AG20443 (cell line): ENCODE measurements around the gene FAAP100.

ENCODE experiments used
- DNase-seq: peaks from one replicate; pipeline ENCODE4 v3.0.0; 2012; ENCODE audit warnings: low spot score, mixed read lengths

The FAAP100 gene

GRCh38 chr17:81577278-81578000 lies 25.3 kb upstream of the FAAP100 start:
- no peak for DNase-seq

DNA sequence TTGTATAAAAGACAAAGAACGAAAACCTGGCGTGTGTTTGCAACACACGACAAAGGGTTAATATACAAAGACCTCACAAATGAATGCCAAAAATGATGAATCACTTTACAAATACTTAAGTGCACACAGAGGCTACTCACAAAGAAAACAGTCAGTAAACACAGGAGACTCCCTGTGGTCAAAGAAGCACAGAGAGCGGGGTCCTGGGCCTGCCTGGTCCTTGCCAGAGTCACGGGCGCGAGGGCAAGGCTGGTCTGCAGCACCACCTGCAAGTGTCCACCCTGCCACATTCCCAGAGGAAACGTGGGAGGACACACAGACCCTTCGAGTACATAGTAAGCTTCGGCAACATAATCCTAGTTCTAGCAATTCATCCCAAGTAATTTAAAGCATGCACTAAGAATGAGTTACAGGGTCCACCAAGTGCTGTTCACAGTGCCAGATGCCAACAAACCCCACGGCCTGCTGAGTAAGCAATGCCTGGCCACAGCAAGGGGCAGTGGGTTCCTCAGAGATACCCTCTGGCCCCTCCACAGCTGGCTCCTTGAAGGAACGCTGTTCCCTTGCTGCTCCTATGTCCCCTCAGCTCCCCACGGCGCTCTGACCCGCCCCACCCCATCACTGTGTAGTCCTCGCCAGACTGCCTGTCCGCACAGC lies 24.6 kb upstream of the FAAP100 start:
- DNase-seq = peak; percentile 85

DNA sequence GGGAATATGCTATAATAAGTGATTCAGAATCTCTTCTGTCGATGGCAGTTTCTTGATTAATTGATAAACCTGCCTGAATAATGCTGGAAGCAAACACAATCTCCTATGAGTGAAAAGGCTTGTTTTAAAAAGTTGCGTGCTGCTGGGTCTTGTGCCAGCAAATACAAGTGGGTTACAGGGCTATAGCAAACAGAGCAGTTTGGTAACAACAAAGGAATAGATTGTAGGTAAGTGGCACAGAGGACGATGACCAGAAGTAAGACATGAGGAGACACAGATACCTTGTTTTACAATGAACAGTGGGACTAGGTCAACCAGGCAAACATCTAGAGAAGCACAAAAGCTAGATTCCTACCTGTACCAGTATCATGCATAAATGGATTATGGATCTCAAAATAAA lies 23.7 kb upstream of the FAAP100 start:
- DNase-seq = no peak

DNA sequence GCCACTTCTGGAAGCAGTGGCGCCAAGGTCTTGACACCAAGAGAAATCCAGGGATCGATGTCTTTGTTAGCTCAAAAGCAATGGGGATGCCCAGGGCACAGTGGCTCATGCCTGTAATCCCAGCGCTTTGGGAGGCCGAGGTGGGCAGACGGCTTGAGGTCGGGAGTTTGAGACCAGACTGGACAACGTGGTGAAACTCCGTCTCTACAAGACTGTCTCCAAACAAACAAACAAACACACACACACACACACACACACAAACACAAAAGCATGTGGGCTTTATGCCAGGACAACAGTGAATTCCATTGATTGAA lies 22.4 kb upstream of the FAAP100 start:
- DNase-seq = no peak

GRCh38 chr17:81573794-81574642 lies 21.9 kb upstream of the FAAP100 start:
- no peak for DNase-seq

DNA sequence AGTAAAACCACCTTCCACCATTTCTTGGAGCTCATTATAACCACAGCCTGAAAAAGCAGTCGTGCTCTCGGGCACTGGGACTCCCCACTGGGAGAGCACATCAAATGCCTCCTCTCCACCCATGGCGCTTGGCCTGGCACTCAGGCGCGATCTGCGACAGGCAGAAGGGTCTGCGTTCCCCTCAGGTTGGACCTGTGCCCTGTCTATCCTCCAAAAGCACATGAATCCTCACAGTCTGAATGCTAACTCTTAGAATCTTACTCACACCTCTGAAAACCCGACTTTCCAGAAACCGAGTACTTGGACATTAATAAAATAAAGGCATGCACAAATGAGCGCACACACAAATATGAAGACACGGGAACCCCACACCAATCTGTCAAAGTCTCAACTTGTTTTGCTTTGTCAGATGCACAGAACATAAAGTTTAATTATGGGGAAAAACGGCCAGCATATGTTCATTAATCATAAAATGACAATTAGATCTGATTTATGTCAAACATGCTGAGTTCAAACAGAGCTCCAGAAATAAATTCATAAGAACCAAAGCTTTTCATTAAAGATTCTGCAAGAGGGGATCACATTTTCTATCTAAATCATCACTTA lies 20.5 kb upstream of the FAAP100 start:
- no peak for DNase-seq

DNA sequence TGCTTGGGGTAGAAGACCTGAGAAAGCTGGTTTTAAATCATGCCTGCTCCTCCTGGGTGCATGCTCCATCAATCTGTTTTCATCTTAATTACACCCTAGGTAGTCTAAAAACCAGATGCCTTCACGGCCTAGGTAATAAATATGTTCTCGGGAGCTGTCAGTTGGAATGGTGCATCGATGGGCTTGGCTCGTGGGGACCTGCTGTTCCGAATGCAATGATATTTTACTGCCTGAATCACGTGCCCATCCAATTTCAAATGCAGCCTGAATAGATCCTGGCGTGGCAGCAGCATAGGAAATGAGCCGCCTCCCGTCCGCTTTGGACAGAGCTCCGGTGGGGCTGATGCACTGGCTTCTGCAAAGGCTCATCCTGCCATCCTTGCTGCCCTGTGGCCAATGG lies 18.8 kb upstream of the FAAP100 start:
- no peak for DNase-seq

GRCh38 chr17:81569986-81570514 lies 17.9 kb upstream of the FAAP100 start:
- no peak for DNase-seq

GRCh38 chr17:81568416-81568815 lies 16.3 kb upstream of the FAAP100 start:
- no peak for DNase-seq

- no peak for DNase-seq
These were observed 15.0 kb upstream of the FAAP100 start for GRCh38 chr17:81567191-81567590.

- peak; percentile 88 for DNase-seq
These were observed 14.4 kb upstream of the FAAP100 start for GRCh38 chr17:81566461-81567126.

DNA sequence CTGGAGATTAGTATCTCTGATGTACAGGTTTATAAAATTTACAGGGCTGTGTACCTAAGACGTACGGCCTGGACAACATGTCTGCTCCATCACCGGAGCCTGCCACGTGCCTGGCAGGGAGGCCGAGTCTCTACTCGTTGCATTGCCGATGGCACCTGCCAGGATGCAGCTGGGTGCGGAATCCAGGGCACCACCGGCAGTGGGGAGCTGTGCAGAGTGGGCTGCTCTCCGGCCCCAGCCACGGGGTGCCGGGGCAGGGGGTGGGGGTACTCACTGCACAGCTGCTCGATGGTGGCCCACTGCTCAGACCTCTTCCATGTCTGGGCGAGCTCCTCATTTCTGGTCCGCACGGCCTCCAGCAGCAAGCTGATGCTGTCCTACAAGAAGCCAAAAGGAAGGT lies 13.1 kb upstream of the FAAP100 start:
- DNase-seq = no peak

- DNase-seq = no peak
These were observed 12.6 kb upstream of the FAAP100 start for GRCh38 chr17:81564778-81565177.

DNA sequence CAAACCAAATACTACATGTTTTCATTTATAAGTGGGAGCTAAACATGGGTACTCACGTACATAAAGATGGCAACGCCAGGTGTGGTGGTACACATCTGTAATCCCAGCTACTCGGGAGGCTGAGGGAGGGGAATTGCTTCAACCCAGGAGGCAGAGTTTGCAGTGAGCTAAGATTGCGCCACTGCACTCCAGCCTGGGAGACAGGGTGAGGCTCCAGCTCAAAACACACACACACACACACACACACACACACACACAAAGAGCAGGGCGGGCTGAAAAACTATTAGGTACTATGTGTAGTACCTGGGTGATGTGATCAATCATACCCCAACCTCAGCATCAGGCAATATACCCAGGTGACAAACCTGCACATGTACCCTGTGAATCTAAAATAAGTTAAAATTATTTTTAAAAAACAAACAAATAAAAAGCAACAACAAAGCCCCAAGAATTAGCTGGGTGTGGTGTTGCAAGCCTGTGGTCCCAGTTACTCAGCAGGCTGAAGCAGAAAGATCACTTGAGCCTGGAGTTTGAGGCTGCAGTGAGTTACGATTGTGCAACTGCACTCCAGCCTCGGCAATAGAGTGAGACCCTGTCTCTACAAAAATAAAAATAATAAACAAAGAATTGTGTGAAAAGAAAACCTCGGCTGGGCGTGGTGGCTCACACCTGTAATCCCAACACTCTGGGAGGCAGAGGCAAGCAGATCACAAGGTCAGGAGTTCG lies 11.9 kb upstream of the FAAP100 start:
- DNase-seq = no peak

DNA sequence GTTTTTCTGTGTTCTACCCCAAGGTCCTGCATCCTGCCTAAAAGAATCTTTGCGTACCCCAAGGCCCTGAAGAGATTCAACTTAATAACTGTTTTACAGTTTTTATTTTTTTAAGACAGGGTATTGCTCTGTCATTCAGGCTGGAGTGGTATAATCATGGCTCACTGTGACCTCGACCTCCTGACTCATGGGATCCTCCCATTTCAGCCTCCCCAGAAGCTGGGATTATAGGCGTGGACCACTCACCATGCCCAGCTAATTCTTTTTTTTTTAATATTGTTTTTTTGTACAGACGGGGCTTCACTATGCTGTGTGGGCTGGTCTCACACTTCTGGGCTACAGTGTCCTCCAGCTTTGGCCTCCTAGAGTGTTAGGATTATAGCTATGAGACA lies 9.3 kb upstream of the FAAP100 start:
- DNase-seq = no peak

GRCh38 chr17:81558941-81559806 lies 7.0 kb upstream of the FAAP100 start:
- no peak for DNase-seq

- no peak for DNase-seq
These were observed 5.9 kb upstream of the FAAP100 start for GRCh38 chr17:81558115-81558468.

GRCh38 chr17:81557276-81558114 lies 5.3 kb upstream of the FAAP100 start:
- no peak for DNase-seq

DNA sequence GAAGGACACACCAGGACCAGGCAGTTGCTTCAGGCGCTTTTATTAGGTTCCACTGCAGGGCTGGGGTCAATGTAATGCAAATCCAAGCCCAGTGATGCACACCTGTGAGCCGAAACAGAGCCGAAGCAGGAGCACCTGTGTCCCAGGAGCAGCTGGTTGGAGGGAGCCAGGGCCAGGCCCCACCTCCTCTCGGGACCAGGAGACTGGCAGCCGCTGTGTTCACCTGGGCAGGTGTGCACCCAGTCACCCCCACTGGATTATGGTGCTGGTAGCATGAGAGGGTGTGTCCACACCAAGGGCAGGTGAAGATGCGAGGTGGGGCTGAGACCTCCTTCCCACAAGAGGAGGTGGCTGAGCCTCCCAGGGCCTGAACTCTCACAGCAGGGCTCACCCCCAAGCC lies 4.7 kb upstream of the FAAP100 start:
- DNase-seq = no peak
